WERI-Rb-1 (cell line): Measurements from ENCODE around the gene MALT1.

Source experiments
- DNase-seq: peaks from one replicate; pipeline ENCODE4 v3.0.0-alpha.2; 2020
- H3K27ac ChIP-seq: fragments of 250-450 bp; sonication (Bioruptor Pico); 2 replicates; pipeline ENCODE4 v1.5.1; 2020; ENCODE audit warnings: mild to moderate bottlenecking, moderate library complexity
- H3K27me3 ChIP-seq: fragments of 250-450 bp; sonication (Bioruptor Pico); 2 replicates; pipeline ENCODE4 v1.5.1; 2021; ENCODE audit warnings: mild to moderate bottlenecking, low read depth, moderate library complexity; ENCODE audit not compliant: insufficient read depth, severe bottlenecking
- H3K36me3 ChIP-seq: fragments of 250-450 bp; sonication (Bioruptor Pico); 2 replicates; pipeline ENCODE4 v1.5.1; 2020; ENCODE audit warnings: mild to moderate bottlenecking, moderate library complexity
- H3K4me3 ChIP-seq: 2 replicates; pipeline ENCODE4 v1.5.1; 2011; ENCODE audit warnings: low read depth, mild to moderate bottlenecking, control low read depth, low read length
- H3K9me3 ChIP-seq: fragments of 250-450 bp; sonication (Bioruptor Pico); 2 replicates; pipeline ENCODE4 v1.5.1; 2021; ENCODE audit warnings: mild to moderate bottlenecking, moderate library complexity; ENCODE audit not compliant: severe bottlenecking
- CTCF ChIP-seq: IDR thresholded peaks from 2 replicates; pipeline ENCODE4 v1.5.1; 2011; ENCODE audit warnings: low read depth, mild to moderate bottlenecking, control low read depth, inconsistent platforms, low read length

MALT1 gene

GRCh38 chr18:58694720-58695468 lies 23.6 kb downstream of the MALT1 start:
- DNase-seq, result no peak
- no peaks in the 10 kb centered on the region for H3K27me3 ChIP-seq
- no peak for TF ChIP-seq CTCF
- H3K27ac ChIP-seq, result no peak overlapping the region
- H3K4me3 ChIP-seq, result no peak overlapping the region
- H3K36me3 ChIP-seq, result peaks cover 21% of the 10 kb centered on the region
- no peaks in the 10 kb centered on the region for H3K9me3 ChIP-seq

GRCh38 chr18:58695772-58696171 lies 24.5 kb downstream of the MALT1 start:
- no peak for TF ChIP-seq CTCF
- Histone ChIP-seq H3K36me3 (peaks cover 17% of the 10 kb centered on the region), H3K27ac (no peak overlapping the region)

GRCh38 chr18:58697146-58697545 lies 25.9 kb downstream of the MALT1 start:
- no peak for TF ChIP-seq CTCF
- H3K27ac ChIP-seq, result no peak overlapping the region
- H3K9me3 ChIP-seq, result no peaks in the 10 kb centered on the region
- peaks cover 24% of the 10 kb centered on the region for H3K36me3 ChIP-seq
- H3K27me3 ChIP-seq, result no peaks in the 10 kb centered on the region
- H3K4me3 ChIP-seq, result no peak overlapping the region
- DNase-seq, result no peak

More at GRCh38 chr18:58695772-58696171, 24.5 kb downstream of the MALT1 start:
- Histone ChIP-seq H3K4me3 (no peak overlapping the region), H3K27me3 (no peaks in the 10 kb centered on the region), H3K9me3 (no peaks in the 10 kb centered on the region)
- no peak for DNase-seq

GRCh38 chr18:58698701-58699193 lies 27.5 kb downstream of the MALT1 start:
- no peak overlapping the region for H3K27ac ChIP-seq
- no peak for DNase-seq

GRCh38 chr18:58699551-58699950 lies 28.3 kb downstream of the MALT1 start:
- DNase-seq, result no peak
- peaks cover 24% of the 10 kb centered on the region for H3K36me3 ChIP-seq
- no peak for TF ChIP-seq CTCF
- H3K9me3 ChIP-seq, result no peaks in the 10 kb centered on the region
- no peak overlapping the region for H3K27ac ChIP-seq
- no peaks in the 10 kb centered on the region for H3K27me3 ChIP-seq
- H3K4me3 ChIP-seq, result no peak overlapping the region

More at GRCh38 chr18:58698701-58699193, 27.5 kb downstream of the MALT1 start:
- Histone ChIP-seq H3K36me3 (peaks cover 24% of the 10 kb centered on the region), H3K9me3 (no peaks in the 10 kb centered on the region), H3K4me3 (no peak overlapping the region), H3K27me3 (no peaks in the 10 kb centered on the region)
- TF ChIP-seq CTCF, result no peak
